PC-3 (cell line): ENCODE measurements around the gene ENTREP1. TPM values are rescaled to one million over a fixed set of nuclear protein-coding genes. Genes with fewer than 3 reads are reported as not detected.

Experiments used
- ATAC-seq: fragments of 200-7000 bp; cut with Tn5 transposase; 2 replicates; pipeline ENCODE4 v1.9.1; 2020; ENCODE audit warnings: mild to moderate bottlenecking, moderate library complexity
- BruUV-seq: library from RNA; stranded (reverse); fragments of 400-500 nt; replicated peaks from 2 replicates; lab custom pipeline; 2021; lab: Mats Ljungman, UMichigan
- CTCF ChIA-PET: fragments of 300-600 bp; sonication (Branson Sonifier 250); formaldehyde crosslinking; loops from one replicate; lab custom pipeline; 2022; ENCODE audit warnings: antibody characterized with exemption; lab: Charles Lee
- POLR2A ChIA-PET: fragments of 300-600 bp; sonication (Branson Sonifier 250); formaldehyde crosslinking; loops from one replicate; lab custom pipeline; 2022; ENCODE audit warnings: antibody characterized with exemption; ENCODE audit not compliant: unreplicated experiment; lab: Charles Lee
- DNase-seq: peaks from one replicate; pipeline ENCODE4 v3.0.0-alpha.2; 2015
- H2AFZ ChIP-seq: fragments of 300-600 bp; sonication (generic); 2 replicates; pipeline ENCODE4 v1.6.0; 2016; ENCODE audit warnings: antibody characterized with exemption, low read length
- H3F3A ChIP-seq: fragments of 300-600 bp; sonication (generic); one replicate; pipeline ENCODE4 v1.6.0; 2017; ENCODE audit warnings: antibody characterized with exemption, low read length, control low read depth, mild to moderate bottlenecking; ENCODE audit not compliant: unreplicated experiment
- H3K27ac ChIP-seq: fragments of 300-600 bp; sonication (generic); 2 replicates; pipeline ENCODE4 v1.5.1; 2016; ENCODE audit warnings: mild to moderate bottlenecking, low read length
- H3K27me3 ChIP-seq: fragments of 300-600 bp; sonication (generic); 2 replicates; pipeline ENCODE4 v1.6.1; 2016; ENCODE audit warnings: low read length, mixed read lengths
- H3K36me3 ChIP-seq: fragments of 300-600 bp; sonication (generic); 2 replicates; pipeline ENCODE4 v1.6.1; 2016; ENCODE audit warnings: low read depth, mixed run types, low read length, mixed read lengths
- H3K4me1 ChIP-seq: fragments of 300-600 bp; sonication (generic); 2 replicates; pipeline ENCODE4 v1.5.1; 2016; ENCODE audit warnings: low read length; ENCODE audit not compliant: insufficient read depth
- H3K4me2 ChIP-seq: fragments of 300-600 bp; sonication (generic); 2 replicates; pipeline ENCODE4 v1.6.0; 2016; ENCODE audit warnings: low read length
- H3K4me3 ChIP-seq: fragments of 300-600 bp; sonication (generic); 2 replicates; pipeline ENCODE4 v1.5.1; 2016; ENCODE audit warnings: mild to moderate bottlenecking, low read length, mixed read lengths
- H3K79me2 ChIP-seq: fragments of 300-600 bp; sonication (generic); 2 replicates; pipeline ENCODE4 v1.6.1; 2017; ENCODE audit warnings: low read length, mixed read lengths
- H3K9ac ChIP-seq: fragments of 300-600 bp; sonication (generic); 2 replicates; pipeline ENCODE4 v1.6.0; 2016; ENCODE audit warnings: mild to moderate bottlenecking, low read length
- H3K9me2 ChIP-seq: fragments of 300-600 bp; sonication (generic); replicated peaks from 2 replicates; pipeline ENCODE4 v1.6.1; 2016; ENCODE audit warnings: mixed run types, low read length, mixed read lengths
- H3K9me3 ChIP-seq: fragments of 300-600 bp; sonication (generic); 2 replicates; pipeline ENCODE4 v1.6.1; 2016; ENCODE audit warnings: low read length, mixed read lengths
- H4K20me1 ChIP-seq: fragments of 300-600 bp; sonication (generic); 2 replicates; pipeline ENCODE4 v1.6.1; 2016; ENCODE audit warnings: low read length, mixed read lengths
- CTCF ChIP-seq: fragments of 300-600 bp; sonication (generic); conservative IDR thresholded peaks from 2 replicates; pipeline ENCODE4 v1.5.1; 2017; ENCODE audit warnings: antibody characterized with exemption, low read depth, mild to moderate bottlenecking, low read length
- EZH2 ChIP-seq: fragments of 300-600 bp; sonication (generic); IDR thresholded peaks from one replicate; pipeline ENCODE4 v1.6.1; 2017; ENCODE audit warnings: antibody characterized with exemption, mild to moderate bottlenecking, low read length; ENCODE audit not compliant: unreplicated experiment
- EZH2phosphoT487 ChIP-seq: fragments of 300-600 bp; sonication (generic); IDR thresholded peaks from 2 replicates; pipeline ENCODE4 v1.6.1; 2018; ENCODE audit warnings: mild to moderate bottlenecking, antibody characterized with exemption, low read length, borderline replicate concordance
- intact Hi-C: fragments of 100-400 bp; cut with micrococcal nuclease; formaldehyde crosslinking; loops from 2 replicates; pipeline ENCODE4 v1.9.0; 2023
- total RNA-seq: library from RNA; depleted of rRNA; stranded (reverse); fragments of >200 nt; gene quantifications from 2 replicates; pipeline ENCODE4 v1.2.3, GENCODE V29; 2014

ENTREP1 gene
- total RNA-seq, 1 experiment from 2014 or later, result 0.36 TPM

- no peak overlapping the region for H3K9ac ChIP-seq
- no peaks in the 10 kb centered on the region for H3F3A ChIP-seq
- DNase-seq (no peak), ATAC-seq (no peak)
- H4K20me1 ChIP-seq, result no peaks in the 10 kb centered on the region
- POLR2A ChIA-PET, result no interaction called here
- no peaks in the 10 kb centered on the region for H3K4me1 ChIP-seq
- H3K27ac ChIP-seq, result no peak overlapping the region
- no peak for TF ChIP-seq EZH2
- no peak for TF ChIP-seq CTCF
- TF ChIP-seq EZH2phosphoT487, result no peak
- no peaks in the 10 kb centered on the region for H3K9me3 ChIP-seq
- H3K9me2 ChIP-seq, result no peaks in the 10 kb centered on the region
- BruUV-seq, result no TSS peak
- H3K4me3 ChIP-seq, result no peak overlapping the region
- intact Hi-C loops, result no loop called here
- no peak overlapping the region for H3K4me2 ChIP-seq
- H2AFZ ChIP-seq, result no peak overlapping the region
- H3K27me3 ChIP-seq, result peaks cover 8% of the 10 kb centered on the region; the same call in 1 of the 2 replicates
- no peaks in the 10 kb centered on the region for H3K79me2 ChIP-seq
- CTCF ChIA-PET, result no interaction called here
- H3K36me3 ChIP-seq, result no peaks in the 10 kb centered on the region
These were observed 105.2 kb downstream of the ENTREP1 start for GRCh38 chr9:69430206-69430605.

GRCh38 chr9:69431203-69431602 is 106.2 kb downstream of the ENTREP1 start:
- H3K9me2 ChIP-seq, result no peaks in the 10 kb centered on the region
- H3K9ac ChIP-seq, result no peak overlapping the region
- no peaks in the 10 kb centered on the region for H3K79me2 ChIP-seq
- H3F3A ChIP-seq, result no peaks in the 10 kb centered on the region
- H3K36me3 ChIP-seq, result no peaks in the 10 kb centered on the region
- no peak overlapping the region for H3K27ac ChIP-seq
- ChIA-PET CTCF (no interaction called here), POLR2A (no interaction called here)
- intact Hi-C loops, result no loop called here
- TF ChIP-seq CTCF (no peak), EZH2 (no peak), EZH2phosphoT487 (no peak)
- ATAC-seq (no peak), DNase-seq (no peak)
- H4K20me1 ChIP-seq, result no peaks in the 10 kb centered on the region
- no TSS peak for BruUV-seq
- H3K4me1 ChIP-seq, result no peaks in the 10 kb centered on the region
- H3K4me3 ChIP-seq, result no peak overlapping the region
- H3K27me3 ChIP-seq, result peaks cover 8% of the 10 kb centered on the region; the same call in 1 of the 2 replicates
- H3K4me2 ChIP-seq, result no peak overlapping the region
- H3K9me3 ChIP-seq, result no peaks in the 10 kb centered on the region
- H2AFZ ChIP-seq, result no peak overlapping the region

- H2AFZ ChIP-seq, result no peak overlapping the region
- ATAC-seq, result no peak
- CTCF ChIA-PET, result no interaction called here
These were observed 106.8 kb downstream of the ENTREP1 start for GRCh38 chr9:69431777-69432176.

More at GRCh38 chr9:69431777-69432176, 106.8 kb downstream of the ENTREP1 start:
- intact Hi-C loops, result no loop called here
- H3K9me3 ChIP-seq, result no peaks in the 10 kb centered on the region
- no peak overlapping the region for H3K27ac ChIP-seq
- no peaks in the 10 kb centered on the region for H3F3A ChIP-seq
- H3K79me2 ChIP-seq, result no peaks in the 10 kb centered on the region
- H3K9me2 ChIP-seq, result no peaks in the 10 kb centered on the region
- no peak for DNase-seq
- no TSS peak for BruUV-seq
- POLR2A ChIA-PET, result no interaction called here
- peaks cover 8% of the 10 kb centered on the region; the same call in 1 of the 2 replicates for H3K27me3 ChIP-seq
- H3K9ac ChIP-seq, result no peak overlapping the region
- TF ChIP-seq EZH2, result no peak
- no peak for TF ChIP-seq CTCF
- TF ChIP-seq EZH2phosphoT487, result no peak
- no peaks in the 10 kb centered on the region for H3K4me1 ChIP-seq
- no peak overlapping the region for H3K4me2 ChIP-seq
- H4K20me1 ChIP-seq, result no peaks in the 10 kb centered on the region
- H3K36me3 ChIP-seq, result no peaks in the 10 kb centered on the region
- no peak overlapping the region for H3K4me3 ChIP-seq
